HUES48 (cell line): ENCODE data around the gene LSMEM2.
A peak's percentile ranks its signal among the peaks of the same experiment; 100 is the strongest.
"Not testable (repeated sequence)": the region's sequence is repeated elsewhere in the genome, so short reads cannot be mapped to it uniquely, and the experiment has no call there.

Experiments
- H3K27ac ChIP-seq: one replicate; pipeline ENCODE4 v1.7.0; 2013; ENCODE audit warnings: low read depth, low read length, inconsistent platforms
- H3K27me3 ChIP-seq: 2 replicates; pipeline ENCODE4 v1.6.1; 2013; ENCODE audit warnings: mild to moderate bottlenecking, low read length; ENCODE audit not compliant: control insufficient read depth, insufficient read depth
- H3K36me3 ChIP-seq: 2 replicates; pipeline ENCODE4 v1.6.1; 2013; ENCODE audit warnings: low read length; ENCODE audit not compliant: control insufficient read depth, insufficient read depth
- H3K4me1 ChIP-seq: 2 replicates; pipeline ENCODE4 v1.6.1; 2013; ENCODE audit warnings: mild to moderate bottlenecking, low read length; ENCODE audit not compliant: control insufficient read depth, insufficient read depth
- H3K4me3 ChIP-seq: 2 replicates; pipeline ENCODE4 v1.5.1; 2013; ENCODE audit warnings: mild to moderate bottlenecking, low read depth, low read length
- H3K9ac ChIP-seq: 2 replicates; pipeline ENCODE4 v1.6.1; 2013; ENCODE audit warnings: mild to moderate bottlenecking, low read depth, low read length, moderate library complexity
- H3K9me3 ChIP-seq: 2 replicates; pipeline ENCODE4 v1.6.1; 2013; ENCODE audit warnings: low read length; ENCODE audit not compliant: control insufficient read depth, insufficient read depth

The LSMEM2 gene

GRCh38 chr3:50258979-50259378, 19.9 kb upstream of the LSMEM2 start:
- Histone ChIP-seq H3K27ac (peak overlapping the region; percentile 69), H3K9ac (no peak overlapping the region), H3K4me1 (peaks cover 20% of the 10 kb centered on the region), H3K4me3 (no peak overlapping the region), H3K9me3 (no peaks in the 10 kb centered on the region), H3K27me3 (no peaks in the 10 kb centered on the region), H3K36me3 (peaks cover 38% of the 10 kb centered on the region)

DNA sequence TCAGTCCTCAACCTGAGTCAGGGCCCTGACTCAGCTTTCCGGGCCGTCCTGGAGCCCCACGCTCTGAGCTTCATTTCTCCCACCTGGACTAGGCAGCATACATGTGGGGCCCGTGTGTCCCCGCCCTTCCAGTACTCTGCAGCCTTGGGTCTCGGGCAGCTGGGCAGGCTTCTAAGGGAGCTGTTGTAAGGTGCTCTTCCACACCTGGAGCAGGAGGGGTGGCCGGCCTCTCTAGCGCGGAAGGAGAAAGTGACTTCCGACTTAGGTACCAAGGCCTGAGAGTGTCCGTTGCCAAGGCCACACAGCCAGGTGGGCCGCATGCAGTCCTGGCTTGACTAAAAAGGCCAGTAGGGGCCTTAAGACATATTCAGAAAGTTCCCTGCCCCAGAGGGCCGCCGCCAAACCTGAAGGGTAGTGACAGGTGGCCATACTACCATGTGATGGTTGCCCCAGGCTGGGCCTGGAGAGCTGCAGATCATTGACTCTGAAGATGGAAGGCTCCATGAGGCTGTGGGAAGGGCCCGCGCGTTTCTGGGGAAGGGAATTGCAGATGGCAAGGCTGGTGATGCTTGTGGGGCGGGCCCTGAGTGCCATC, 19.4 kb upstream of the LSMEM2 start:
- peaks cover 25% of the 10 kb centered on the region for H3K4me1 ChIP-seq
- peak overlapping the region; percentile 69 for H3K27ac ChIP-seq

GRCh38 chr3:50260027-50260941, 18.6 kb upstream of the LSMEM2 start:
- Histone ChIP-seq H3K9ac (peak overlapping the region; percentile 77), H3K36me3 (peaks cover 27% of the 10 kb centered on the region), H3K4me1 (peaks cover 29% of the 10 kb centered on the region), H3K9me3 (no peaks in the 10 kb centered on the region), H3K27me3 (no peaks in the 10 kb centered on the region), H3K27ac (peak overlapping the region; percentile 95), H3K4me3 (peak overlapping the region; percentile 54)

More for the DNA sequence above, 19.4 kb upstream of the LSMEM2 start:
- Histone ChIP-seq H3K4me3 (no peak overlapping the region), H3K36me3 (peaks cover 33% of the 10 kb centered on the region), H3K9ac (no peak overlapping the region), H3K9me3 (no peaks in the 10 kb centered on the region), H3K27me3 (no peaks in the 10 kb centered on the region)

GRCh38 chr3:50260942-50261441, 17.9 kb upstream of the LSMEM2 start:
- Histone ChIP-seq H3K36me3 (peaks cover 23% of the 10 kb centered on the region), H3K4me1 (peaks cover 31% of the 10 kb centered on the region), H3K9me3 (no peaks in the 10 kb centered on the region), H3K9ac (0 out of 2 replicates have a peak overlapping the region, but pooled peaks have one; percentile 77), H3K27ac (peak overlapping the region; percentile 95), H3K4me3 (peak overlapping the region; percentile 54; the same call in 1 of the 2 replicates), H3K27me3 (no peaks in the 10 kb centered on the region)

DNA sequence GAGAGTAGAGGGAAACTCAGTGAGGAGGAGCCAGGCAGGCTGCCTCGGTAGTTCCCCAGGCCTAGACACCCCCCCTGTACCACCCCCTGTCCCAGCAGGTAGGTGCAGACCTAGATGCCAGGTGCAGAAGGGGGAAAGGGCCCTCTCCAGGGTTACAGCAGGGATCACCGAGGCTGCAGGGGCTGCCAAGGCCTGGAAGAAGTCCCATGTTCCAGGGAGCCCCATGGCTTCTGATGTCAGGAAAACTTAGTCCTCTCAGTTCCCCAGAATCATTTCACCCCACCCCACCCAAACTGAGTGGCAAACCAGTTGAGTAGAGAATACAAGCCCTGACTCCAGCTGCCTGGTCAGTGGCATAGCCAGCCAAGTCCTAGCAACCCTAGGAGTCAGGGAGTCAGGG, 17.4 kb upstream of the LSMEM2 start:
- no peaks in the 10 kb centered on the region for H3K27me3 ChIP-seq
- peaks cover 18% of the 10 kb centered on the region for H3K36me3 ChIP-seq
- no peak overlapping the region for H3K9ac ChIP-seq
- no peaks in the 10 kb centered on the region for H3K9me3 ChIP-seq
- no peak overlapping the region for H3K4me3 ChIP-seq
- H3K4me1 ChIP-seq, result peaks cover 35% of the 10 kb centered on the region
- peak overlapping the region; percentile 95 for H3K27ac ChIP-seq

- not testable (repeated sequence) for H3K4me3 ChIP-seq, H3K27me3 ChIP-seq, H3K9me3 ChIP-seq, H3K27ac ChIP-seq, H3K9ac ChIP-seq
- Histone ChIP-seq H3K4me1 (peaks cover 42% of the 10 kb centered on the region), H3K36me3 (peaks cover 11% of the 10 kb centered on the region)
Observed at GRCh38 chr3:50262200-50262599, 16.7 kb upstream of the LSMEM2 start.

DNA sequence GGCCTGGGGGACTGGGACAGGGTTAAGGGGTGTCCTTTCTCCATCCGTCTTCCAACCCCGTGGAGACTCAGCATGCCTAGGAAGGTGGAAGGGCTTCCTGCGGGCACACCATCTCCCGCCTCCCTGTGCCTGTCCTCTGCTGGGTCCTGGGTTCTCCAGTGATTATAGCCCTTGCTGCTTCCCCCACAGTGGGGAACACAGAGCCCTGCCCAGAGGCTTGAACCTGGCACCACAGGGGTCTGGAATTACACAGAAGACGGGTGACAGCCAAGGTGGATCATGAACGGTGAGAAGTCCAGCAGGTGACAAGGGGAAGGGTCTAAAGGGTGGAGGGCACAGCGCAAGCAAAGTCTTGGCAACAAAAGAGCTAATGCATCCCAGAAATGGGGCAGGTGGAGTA, 16.1 kb upstream of the LSMEM2 start:
- no peak overlapping the region for H3K27ac ChIP-seq
- no peaks in the 10 kb centered on the region for H3K27me3 ChIP-seq
- H3K4me3 ChIP-seq, result no peak overlapping the region
- peaks cover 6% of the 10 kb centered on the region for H3K36me3 ChIP-seq
- no peaks in the 10 kb centered on the region for H3K9me3 ChIP-seq
- H3K9ac ChIP-seq, result no peak overlapping the region
- peaks cover 47% of the 10 kb centered on the region for H3K4me1 ChIP-seq

- peak overlapping the region; percentile 24; the same call in 1 of the 2 replicates for H3K9ac ChIP-seq
- H3K36me3 ChIP-seq, result no peaks in the 10 kb centered on the region
- no peak overlapping the region; the same call in 1 of the 2 replicates for H3K4me3 ChIP-seq
- peaks cover 51% of the 10 kb centered on the region for H3K4me1 ChIP-seq
- H3K27me3 ChIP-seq, result no peaks in the 10 kb centered on the region
- no peaks in the 10 kb centered on the region for H3K9me3 ChIP-seq
- H3K27ac ChIP-seq, result peak overlapping the region; percentile 92
Observed at GRCh38 chr3:50263478-50264382, 15.2 kb upstream of the LSMEM2 start.

DNA sequence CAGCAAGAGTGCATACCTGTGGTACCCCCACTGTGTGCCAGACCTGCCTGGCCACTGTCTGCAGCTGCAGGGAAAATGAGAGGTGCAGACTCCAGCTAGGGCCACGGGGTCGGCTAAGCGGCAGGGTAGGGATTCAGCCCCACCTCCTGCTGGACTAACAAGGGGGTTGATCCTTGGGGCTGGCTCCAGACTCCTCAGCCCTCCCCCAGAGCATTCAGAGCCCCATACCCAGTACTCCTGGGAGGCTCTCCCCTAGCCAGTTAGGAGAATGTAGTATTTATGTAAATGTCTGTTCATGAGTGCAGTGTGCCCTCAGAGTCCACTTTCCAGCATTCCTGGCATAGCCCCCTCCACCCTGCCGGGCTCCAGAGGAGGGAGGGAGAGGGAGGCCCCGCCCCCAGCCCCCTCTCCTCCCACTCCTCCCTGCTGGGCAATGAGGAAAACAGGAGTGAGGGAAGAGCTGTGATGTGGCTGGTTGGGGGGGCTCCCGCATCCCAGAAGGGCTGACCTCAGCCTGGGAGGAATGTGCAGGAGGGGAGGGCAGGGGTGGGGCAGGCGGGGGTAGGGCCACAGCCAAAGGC, 14.4 kb upstream of the LSMEM2 start:
- no peaks in the 10 kb centered on the region for H3K27me3 ChIP-seq
- peak overlapping the region; percentile 92 for H3K27ac ChIP-seq
- no peaks in the 10 kb centered on the region for H3K9me3 ChIP-seq
- H3K4me3 ChIP-seq, result no peak overlapping the region; the same call in 1 of the 2 replicates
- H3K9ac ChIP-seq, result peak overlapping the region; percentile 24; the same call in 1 of the 2 replicates
- peaks cover 57% of the 10 kb centered on the region for H3K4me1 ChIP-seq
- H3K36me3 ChIP-seq, result no peaks in the 10 kb centered on the region

DNA sequence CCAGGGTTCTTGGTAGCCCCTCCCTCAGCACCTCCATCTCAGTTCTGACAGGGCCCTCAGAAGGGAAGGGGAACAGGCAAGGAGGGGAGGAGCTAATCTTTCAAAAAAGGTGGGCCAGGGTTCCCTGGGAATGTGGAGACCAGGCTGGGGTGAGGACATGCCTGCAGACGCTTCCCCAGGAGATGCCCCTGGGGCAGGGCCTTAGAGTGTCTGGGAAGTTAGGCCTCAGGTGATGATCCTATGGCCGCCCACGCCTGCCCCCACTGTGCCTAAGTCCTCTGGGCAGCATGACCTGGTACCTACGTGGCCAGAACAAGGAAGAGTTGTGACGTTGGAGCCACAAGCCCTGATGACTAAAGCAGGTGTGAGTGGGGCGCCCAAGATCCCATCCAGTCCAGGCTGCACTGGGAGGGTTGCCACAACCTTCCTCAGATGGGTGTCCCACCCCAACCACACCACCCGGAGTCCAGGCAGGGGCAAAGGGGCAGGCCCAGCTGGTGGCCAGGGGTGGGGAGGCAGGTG, 13.9 kb upstream of the LSMEM2 start:
- H3K4me1 ChIP-seq, result peaks cover 56% of the 10 kb centered on the region
- peak overlapping the region; percentile 92 for H3K27ac ChIP-seq
- peak overlapping the region; percentile 29; the same call in 1 of the 2 replicates for H3K9ac ChIP-seq

More for the DNA sequence above, 13.9 kb upstream of the LSMEM2 start:
- Histone ChIP-seq H3K27me3 (no peaks in the 10 kb centered on the region), H3K4me3 (no peak overlapping the region), H3K36me3 (no peaks in the 10 kb centered on the region), H3K9me3 (no peaks in the 10 kb centered on the region)
